D341Med (cell line): ENCODE results near the gene SALL2.
"Not testable (repeated sequence)": the region's sequence is repeated elsewhere in the genome, so short reads cannot be mapped to it uniquely, and the experiment has no call there.

Experiments used
- DNase-seq: peaks from one replicate; pipeline ENCODE4 v3.0.0; 2012; ENCODE audit warnings: low spot score

SALL2 gene

GRCh38 chr14:21525962-21526671 is at the start of gene SALL2:
TSS of gene SALL2 (minus strand) at chr14:21526346. CDS start at chr14:21526127, 219 bp downstream.
- DNase-seq = peak; percentile 89

GRCh38 chr14:21575661-21576060 is 49.5 kb upstream of the SALL2 start:
- DNase-seq = no peak

- no peak for DNase-seq
These were observed 46.5 kb upstream of the SALL2 start for GRCh38 chr14:21572604-21573003.

- DNase-seq = no peak
These were observed 32.6 kb upstream of the SALL2 start for GRCh38 chr14:21558703-21559170.

- DNase-seq = peak; percentile 55
These were observed 31.1 kb upstream of the SALL2 start for GRCh38 chr14:21557084-21557901.

- DNase-seq = no peak
These were observed 30.4 kb upstream of the SALL2 start for GRCh38 chr14:21556378-21557083.

- no peak for DNase-seq
These were observed 27.1 kb upstream of the SALL2 start for GRCh38 chr14:21553266-21553665.

GRCh38 chr14:21544588-21544987 is 18.4 kb upstream of the SALL2 start:
- not testable (repeated sequence) for DNase-seq

- DNase-seq = no peak
These were observed 17.8 kb upstream of the SALL2 start for GRCh38 chr14:21543963-21544362.

- no peak for DNase-seq
These were observed 17.4 kb upstream of the SALL2 start for GRCh38 chr14:21543521-21543960.

GRCh38 chr14:21541413-21542074 is 15.4 kb upstream of the SALL2 start:
- DNase-seq = no peak

- DNase-seq = no peak
These were observed 13.2 kb upstream of the SALL2 start for GRCh38 chr14:21539189-21539940.

- DNase-seq = no peak
These were observed 10.9 kb upstream of the SALL2 start for GRCh38 chr14:21537090-21537424.

- no peak for DNase-seq
These were observed 10.4 kb upstream of the SALL2 start for GRCh38 chr14:21536418-21537089.

- DNase-seq = no peak
These were observed 9.6 kb upstream of the SALL2 start for GRCh38 chr14:21535545-21536417.

- no peak for DNase-seq
These were observed 8.4 kb upstream of the SALL2 start for GRCh38 chr14:21534576-21534975.

GRCh38 chr14:21533294-21533693 is 7.1 kb upstream of the SALL2 start:
- DNase-seq = no peak

GRCh38 chr14:21529515-21529914 is 3.4 kb upstream of the SALL2 start:
- DNase-seq = no peak

GRCh38 chr14:21528381-21529348 is 2.5 kb upstream of the SALL2 start:
- no peak for DNase-seq
